Tongue (tissue), 2 donors: ENCODE results near the gene RAET1L. TPM values are rescaled to one million over a fixed set of nuclear protein-coding genes. Genes with fewer than 3 reads are reported as not detected.
"Not testable (repeated sequence)": the region's sequence is repeated elsewhere in the genome, so short reads cannot be mapped to it uniquely, and the experiment has no call there.

Source experiments
- DNase-seq: peaks from one replicate; pipeline ENCODE4 v3.0.0-alpha.2; 2015
- total RNA-seq: library from RNA; depleted of rRNA; stranded (reverse); fragments of >200 nt; gene quantifications from one replicate; pipeline ENCODE4 v1.2.3, GENCODE V29; 2014

The RAET1L gene
- total RNA-seq, 1 donor from 2014 or later = 3.3 TPM

GRCh38 chr6:150016324-150017185 lies 8.8 kb downstream of the RAET1L start:
- peak; percentile 87 for DNase-seq

DNA sequence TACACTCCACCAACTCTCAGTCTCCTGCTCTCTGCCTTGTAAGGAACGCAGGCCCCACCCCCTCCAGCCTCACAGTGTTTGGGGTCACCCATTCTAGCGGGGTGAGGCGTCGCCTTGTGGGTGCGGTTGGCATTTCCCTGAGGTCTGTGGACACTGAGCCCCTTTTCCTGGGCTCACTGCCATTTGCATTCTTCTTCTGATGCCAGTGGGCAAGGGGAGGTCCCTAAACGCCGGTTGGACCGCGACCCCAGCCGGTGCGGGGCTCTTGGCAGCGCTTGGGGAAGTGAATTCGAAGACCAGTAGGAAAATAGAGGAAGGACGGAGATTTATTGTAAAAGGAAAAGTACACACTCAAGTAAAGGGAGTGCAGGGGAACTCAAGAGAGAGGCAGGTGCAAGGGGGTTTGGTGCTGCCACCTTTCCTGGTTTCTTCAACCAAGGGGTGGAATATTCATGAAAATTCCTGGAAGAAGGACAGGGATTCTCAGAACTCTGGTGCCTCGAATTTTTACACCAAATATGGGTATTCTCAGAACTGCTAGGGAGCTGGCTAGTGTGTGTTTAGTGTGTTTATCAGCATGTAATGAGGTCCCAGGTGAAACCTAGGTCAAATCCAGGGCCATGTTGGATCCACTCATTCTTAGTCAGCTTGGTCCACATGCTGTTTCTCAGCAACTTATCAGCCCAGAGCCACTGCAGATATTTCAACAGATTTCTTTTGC lies 9.9 kb downstream of the RAET1L start:
- not testable (repeated sequence) for DNase-seq

GRCh38 chr6:150014623-150015280 lies 10.6 kb downstream of the RAET1L start:
- not testable (repeated sequence) for DNase-seq

- DNase-seq = not testable (repeated sequence)
Observed at GRCh38 chr6:150013785-150014622, 11.3 kb downstream of the RAET1L start.

- DNase-seq = not testable (repeated sequence)
Observed at GRCh38 chr6:150012846-150013784, 12.2 kb downstream of the RAET1L start.

DNA sequence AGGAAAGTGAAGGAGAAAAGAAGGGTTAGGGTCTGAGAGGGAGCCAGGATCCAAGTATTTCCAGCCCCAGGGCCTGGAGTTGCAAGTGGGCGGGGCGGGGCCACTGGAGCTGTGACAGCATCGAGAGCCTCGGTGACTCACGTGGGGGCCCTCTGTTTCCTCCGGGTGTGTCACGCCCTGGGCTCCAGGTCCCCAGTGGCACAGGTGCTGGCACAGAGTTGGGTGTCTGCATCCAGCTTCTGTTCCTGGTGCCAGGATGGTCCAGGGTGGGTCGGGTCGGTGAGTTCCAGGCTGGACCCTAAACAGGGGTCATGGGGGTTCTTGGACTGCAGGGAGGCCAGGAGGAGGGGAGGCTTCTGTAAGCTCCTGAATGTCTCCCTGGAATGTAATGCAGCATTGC lies 16.7 kb downstream of the RAET1L start:
- no peak for DNase-seq

- peak; percentile 46 for DNase-seq
Observed at GRCh38 chr6:150006961-150007464, 18.3 kb downstream of the RAET1L start.

GRCh38 chr6:150005761-150006651 lies 19.3 kb downstream of the RAET1L start:
- no peak for DNase-seq

- peak; percentile 95 for DNase-seq
Observed at GRCh38 chr6:150004783-150005717, 20.3 kb downstream of the RAET1L start.

GRCh38 chr6:150004101-150004782 lies 21.1 kb downstream of the RAET1L start:
- DNase-seq = no peak

GRCh38 chr6:150003599-150003998 lies 21.7 kb downstream of the RAET1L start:
- DNase-seq = not testable (repeated sequence)

- DNase-seq = no peak
Observed at GRCh38 chr6:150002710-150003109, 22.6 kb downstream of the RAET1L start.

DNA sequence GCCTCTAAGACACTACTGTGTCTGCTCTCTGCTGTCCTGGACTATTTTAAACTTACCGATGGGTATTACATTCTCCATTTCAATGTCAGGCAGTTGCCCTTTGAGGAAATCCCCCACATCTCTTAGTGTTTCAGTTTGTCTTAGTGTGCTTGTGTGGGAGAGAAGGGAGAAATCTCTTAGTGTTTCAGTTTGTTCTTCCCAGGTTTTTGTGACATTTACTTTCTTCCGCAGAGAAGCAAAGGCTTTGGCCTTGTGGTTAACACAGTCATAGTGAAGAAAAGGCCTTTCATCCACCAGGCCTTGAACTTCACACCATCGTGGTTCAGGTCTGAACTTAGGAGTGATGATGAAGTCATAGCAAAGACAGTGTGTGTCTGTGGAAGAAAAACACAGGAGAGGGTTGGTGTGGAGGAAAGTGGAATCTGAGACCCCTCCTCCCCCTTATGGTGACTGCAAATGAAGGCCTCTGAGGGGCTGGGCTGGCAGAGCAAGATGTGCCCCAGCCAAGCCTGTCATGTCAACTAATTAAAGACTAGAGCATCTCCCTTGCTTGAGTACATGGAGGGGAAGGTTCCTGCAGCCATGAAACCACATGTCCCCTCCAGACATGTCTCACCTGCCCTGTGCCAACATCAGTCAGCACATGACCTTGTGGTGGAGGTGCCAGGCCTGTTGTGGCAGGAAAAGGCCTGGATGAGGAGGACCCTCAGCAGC lies 23.9 kb downstream of the RAET1L start:
- no peak for DNase-seq

- DNase-seq = no peak
Observed at GRCh38 chr6:149999636-150000035, 25.7 kb downstream of the RAET1L start.

- no peak for DNase-seq
Observed at GRCh38 chr6:149995971-149996370, 29.4 kb downstream of the RAET1L start.

DNA sequence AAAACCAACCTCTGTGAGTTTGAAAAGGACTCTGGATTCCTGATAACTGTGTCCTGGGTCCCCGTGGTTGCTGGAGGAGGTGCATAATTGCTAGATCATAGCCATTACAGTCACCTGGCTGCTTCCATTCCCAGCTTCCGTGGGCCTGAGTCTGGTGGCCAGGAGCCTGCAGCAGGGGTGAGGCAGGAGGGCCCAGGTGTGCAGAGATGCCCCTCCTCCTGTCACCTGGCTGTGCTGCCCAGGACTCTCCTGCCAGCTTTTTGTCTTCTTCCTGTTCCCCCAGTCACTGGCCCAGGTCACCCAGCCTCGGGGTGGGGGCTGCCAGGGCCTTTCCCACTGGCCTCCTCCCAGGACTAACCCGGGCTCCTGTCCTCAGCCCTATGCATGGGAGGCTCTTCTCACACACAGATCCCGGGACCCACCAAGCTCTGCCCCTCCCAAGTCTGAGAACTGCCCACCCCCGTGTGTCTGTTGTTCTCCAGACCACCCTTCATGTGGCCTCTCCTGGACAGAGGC lies 30.0 kb downstream of the RAET1L start:
- DNase-seq = no peak

GRCh38 chr6:149991838-149992237 lies 33.5 kb downstream of the RAET1L start:
- no peak for DNase-seq
